Daoy (cell line): ENCODE results near the gene MRPS30. TPM values are rescaled to one million over a fixed set of nuclear protein-coding genes. Genes with fewer than 3 reads are reported as not detected.
"Not testable (repeated sequence)": the region's sequence is repeated elsewhere in the genome, so short reads cannot be mapped to it uniquely, and the experiment has no call there.

Experiments
- DNase-seq: peaks from one replicate; pipeline ENCODE4 v3.0.0-alpha.2; 2015; ENCODE audit warnings: low read depth
- total RNA-seq: library from RNA; depleted of rRNA; stranded (reverse); fragments of >200 nt; shearing (Covaris generic); gene quantifications from 2 replicates; pipeline ENCODE4 v1.2.3, GENCODE V29; 2014; rRNA removed

The MRPS30 gene
- total RNA-seq: 48.5 and 54.9 TPM in 2 replicates

GRCh38 chr5:44808435-44809214 lies at the start of gene MRPS30:
TSS of gene MRPS30 (plus strand) at chr5:44808947. CDS start at chr5:44808963, 16 bp downstream.
- DNase-seq: peak; percentile 96

- no peak for DNase-seq
Measured at GRCh38 chr5:44769200-44769876, 39.4 kb upstream of the MRPS30 start.

- DNase-seq: no peak
Measured at GRCh38 chr5:44769877-44770209, 38.9 kb upstream of the MRPS30 start.

GRCh38 chr5:44770780-44771717 lies 37.7 kb upstream of the MRPS30 start:
- no peak for DNase-seq

GRCh38 chr5:44772397-44772796 lies 36.4 kb upstream of the MRPS30 start:
- not testable (repeated sequence) for DNase-seq

DNA sequence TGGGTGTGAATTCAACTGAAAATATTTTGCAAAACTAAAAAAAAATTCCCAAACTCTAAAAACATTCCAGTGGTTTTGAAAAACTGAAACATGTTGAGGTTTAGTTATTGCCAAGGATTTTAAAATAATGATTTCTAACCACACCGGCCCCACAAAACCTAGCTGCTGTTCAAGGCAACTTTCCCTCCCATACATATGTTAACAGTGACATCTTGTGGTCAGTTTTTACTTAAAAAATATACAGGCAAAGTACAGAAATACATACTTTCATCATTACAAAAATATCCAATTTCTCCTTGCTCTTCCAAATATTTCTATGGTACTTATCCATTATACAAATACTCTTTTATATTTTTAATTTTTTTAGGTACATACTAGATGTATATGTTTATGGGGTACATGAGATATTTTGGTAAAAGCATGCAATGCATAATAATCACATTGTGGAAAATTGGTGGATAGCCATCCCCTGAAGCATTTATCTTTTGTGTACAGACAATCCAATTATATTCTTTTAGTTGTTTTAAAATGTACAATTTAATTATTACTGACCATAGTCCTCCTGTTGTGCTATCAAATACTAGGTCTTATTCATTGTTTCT lies 34.4 kb upstream of the MRPS30 start:
- no peak for DNase-seq

DNA sequence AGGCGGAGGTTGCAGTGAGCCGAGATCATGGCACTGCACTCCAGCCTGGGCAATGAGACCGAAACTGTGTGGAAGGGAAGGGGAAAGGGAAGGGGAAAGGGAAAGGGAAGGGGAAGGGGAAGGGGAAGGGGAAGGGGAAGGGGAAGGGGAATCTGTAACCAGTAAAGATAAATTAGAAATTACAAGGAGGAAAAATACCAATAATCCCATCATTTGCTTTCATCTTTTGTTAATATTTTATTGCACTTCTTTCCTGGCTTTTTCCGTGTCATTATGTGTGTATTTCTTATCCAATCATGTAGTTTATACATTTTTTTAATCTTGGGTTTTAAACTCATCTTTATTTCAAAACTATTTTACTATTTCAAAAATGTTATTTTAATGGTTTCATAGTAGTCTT lies 29.6 kb upstream of the MRPS30 start:
- no peak for DNase-seq

DNA sequence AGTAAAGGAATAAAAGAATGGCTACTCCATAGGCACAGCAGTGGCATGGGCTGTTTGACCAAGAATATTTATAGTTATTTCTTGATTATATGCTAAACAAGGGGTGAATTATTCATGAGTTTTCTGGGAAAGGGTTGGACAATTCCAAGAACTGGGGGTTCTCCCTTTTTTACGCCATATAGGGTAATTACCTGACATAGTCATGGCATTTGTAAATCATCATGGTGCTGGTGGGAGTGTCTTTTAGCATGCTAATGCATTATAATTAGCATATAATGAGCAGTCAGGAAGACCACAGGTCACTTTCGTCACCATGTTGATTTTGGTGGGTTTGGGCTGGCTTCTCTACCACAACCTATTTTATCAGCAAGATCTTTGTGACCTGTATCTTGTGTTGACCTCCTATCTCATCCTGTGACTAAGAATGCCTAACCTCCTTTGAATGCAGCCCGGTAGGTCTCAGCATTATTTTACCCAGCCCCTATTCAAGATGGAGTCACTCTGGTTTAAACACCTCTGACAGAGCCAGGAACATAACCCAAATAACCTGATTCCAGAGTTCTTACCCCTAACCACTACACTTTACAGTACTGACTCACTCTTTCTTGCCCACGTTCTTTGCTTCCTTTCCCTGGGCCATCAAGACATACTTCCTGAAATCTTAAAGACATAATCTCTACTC lies 25.0 kb upstream of the MRPS30 start:
- DNase-seq: no peak

GRCh38 chr5:44787731-44788130 lies 21.0 kb upstream of the MRPS30 start:
- no peak for DNase-seq

GRCh38 chr5:44789372-44789995 lies 19.3 kb upstream of the MRPS30 start:
- DNase-seq: peak; percentile 32

- DNase-seq: not testable (repeated sequence)
Measured at GRCh38 chr5:44792031-44792673, 16.6 kb upstream of the MRPS30 start.

DNA sequence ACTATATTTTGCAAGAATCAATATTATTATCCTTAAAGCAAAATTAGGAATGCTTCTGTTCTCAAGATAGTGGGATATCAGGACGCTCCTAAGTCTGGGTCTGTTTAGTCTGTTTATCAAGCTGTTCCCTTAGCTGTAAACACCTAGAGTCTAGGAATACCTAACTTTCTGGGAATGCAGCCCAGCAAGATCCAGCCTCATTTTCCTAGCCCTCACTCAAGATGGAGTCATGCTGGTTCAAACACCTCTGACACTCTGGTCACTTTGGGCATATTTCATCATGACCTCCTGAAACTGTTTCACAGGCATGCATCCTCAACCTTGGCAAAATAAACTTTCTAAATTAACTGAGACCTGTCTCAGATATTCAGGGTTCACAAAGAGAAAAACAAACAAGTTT lies 14.4 kb upstream of the MRPS30 start:
- DNase-seq: no peak

GRCh38 chr5:44795496-44795895 lies 13.3 kb upstream of the MRPS30 start:
- no peak for DNase-seq

- no peak for DNase-seq
Measured at GRCh38 chr5:44797841-44798240, 10.9 kb upstream of the MRPS30 start.

DNA sequence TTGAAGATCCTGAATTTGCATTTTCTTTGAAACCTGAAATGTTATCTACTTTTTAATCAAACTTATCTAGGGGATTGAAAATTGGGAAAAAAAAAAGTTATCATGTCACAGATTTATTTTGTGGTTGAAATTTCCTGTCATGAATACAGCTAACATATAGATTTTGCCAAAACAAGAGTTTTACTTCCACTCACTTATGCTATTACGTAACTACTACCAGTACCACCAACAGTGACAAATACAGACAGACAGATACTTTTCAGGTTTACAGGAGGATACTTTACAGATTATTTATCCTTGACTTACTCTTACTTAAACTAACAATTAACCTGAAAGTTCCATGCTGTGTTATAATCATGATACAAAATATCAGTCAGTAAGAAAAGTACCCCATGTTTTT lies 6.8 kb upstream of the MRPS30 start:
- no peak for DNase-seq

DNA sequence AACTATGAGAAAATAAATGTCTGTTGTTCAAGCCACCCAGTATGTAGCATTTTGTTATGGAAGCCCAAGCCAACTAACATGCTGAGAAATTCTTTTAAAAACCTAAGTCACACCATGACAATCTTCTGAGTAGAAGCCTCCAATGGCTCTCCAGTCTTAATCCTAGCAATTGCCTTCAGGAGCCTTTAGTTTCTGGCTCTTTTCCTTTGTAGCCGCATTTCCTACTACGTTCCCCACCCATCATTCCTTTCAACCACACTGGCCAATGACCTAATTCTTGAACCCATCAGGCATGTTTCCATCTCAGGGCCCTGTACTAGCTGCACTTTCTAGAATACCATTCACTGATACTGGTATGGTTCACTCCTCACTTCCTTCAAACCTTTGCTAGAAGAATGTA lies 2.1 kb upstream of the MRPS30 start:
- DNase-seq: no peak

DNA sequence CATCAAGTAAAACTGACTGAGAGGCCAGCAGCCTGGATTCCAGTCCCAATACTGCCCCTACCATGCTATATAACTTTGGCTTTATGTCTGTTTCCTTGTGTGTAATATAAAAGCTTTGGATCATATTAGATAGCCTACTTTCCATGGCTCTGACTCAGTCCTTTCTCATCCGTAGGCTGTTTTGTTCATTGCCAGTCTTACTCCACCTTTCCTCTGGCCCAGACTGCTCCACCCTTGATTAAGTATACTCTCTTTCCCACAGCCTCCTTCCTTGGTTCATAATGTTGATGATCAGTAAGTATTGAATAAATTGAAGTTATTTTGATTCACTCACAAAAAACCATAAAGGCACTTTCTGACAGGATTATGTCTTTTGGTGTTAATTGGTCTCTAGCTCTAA lies 1.5 kb upstream of the MRPS30 start:
- DNase-seq: peak; percentile 4

DNA sequence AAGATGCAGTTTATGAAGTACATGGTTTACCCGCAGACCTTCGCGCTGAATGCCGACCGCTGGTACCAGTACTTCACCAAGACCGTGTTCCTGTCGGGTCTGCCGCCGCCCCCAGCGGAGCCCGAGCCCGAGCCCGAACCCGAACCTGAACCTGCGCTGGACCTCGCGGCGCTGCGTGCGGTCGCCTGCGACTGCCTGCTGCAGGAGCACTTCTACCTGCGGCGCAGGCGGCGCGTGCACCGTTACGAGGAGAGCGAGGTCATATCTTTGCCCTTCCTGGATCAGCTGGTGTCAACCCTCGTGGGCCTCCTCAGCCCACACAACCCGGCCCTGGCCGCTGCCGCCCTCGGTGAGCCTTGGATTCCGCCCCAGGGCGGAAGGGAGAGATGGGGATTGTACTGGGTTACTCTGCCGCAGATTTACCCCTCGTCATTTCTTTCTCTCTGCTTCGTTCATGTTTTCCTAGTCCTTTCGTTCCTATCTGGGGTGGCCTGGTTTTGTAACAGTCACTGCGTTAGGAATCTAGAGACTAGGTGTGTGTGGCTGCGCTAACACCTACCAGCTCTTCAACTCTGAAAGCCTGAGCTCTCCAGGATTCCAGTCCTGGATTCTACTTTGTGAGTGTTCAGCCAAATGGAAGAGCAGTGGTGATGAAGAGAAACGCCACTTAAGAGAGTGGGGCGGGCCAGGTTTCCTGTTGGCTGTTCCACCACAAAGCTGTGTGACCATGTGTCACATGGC lies 638 bp downstream of the MRPS30 start:
- peak; percentile 66 for DNase-seq

GRCh38 chr5:44809956-44810420 lies 1.2 kb downstream of the MRPS30 start:
- no peak for DNase-seq
